GM12875 (cell line): ENCODE results near the gene KRT16.
"Not testable (repeated sequence)": the region's sequence is repeated elsewhere in the genome, so short reads cannot be mapped to it uniquely, and the experiment has no call there.

ENCODE experiments used
- H3K4me3 ChIP-seq: one replicate; pipeline ENCODE4 v1.5.1; 2011; ENCODE audit warnings: low read depth, low read length, control low read depth
- TF ChIP-seq, protein P1 (sequence below): IDR thresholded peaks from 2 replicates; pipeline ENCODE4 v1.5.1; 2011; ENCODE audit warnings: low read depth, mild to moderate bottlenecking, control low read depth, inconsistent platforms, low read length, moderate library complexity, borderline replicate concordance; ENCODE audit not compliant: insufficient read depth

The KRT16 gene

DNA sequence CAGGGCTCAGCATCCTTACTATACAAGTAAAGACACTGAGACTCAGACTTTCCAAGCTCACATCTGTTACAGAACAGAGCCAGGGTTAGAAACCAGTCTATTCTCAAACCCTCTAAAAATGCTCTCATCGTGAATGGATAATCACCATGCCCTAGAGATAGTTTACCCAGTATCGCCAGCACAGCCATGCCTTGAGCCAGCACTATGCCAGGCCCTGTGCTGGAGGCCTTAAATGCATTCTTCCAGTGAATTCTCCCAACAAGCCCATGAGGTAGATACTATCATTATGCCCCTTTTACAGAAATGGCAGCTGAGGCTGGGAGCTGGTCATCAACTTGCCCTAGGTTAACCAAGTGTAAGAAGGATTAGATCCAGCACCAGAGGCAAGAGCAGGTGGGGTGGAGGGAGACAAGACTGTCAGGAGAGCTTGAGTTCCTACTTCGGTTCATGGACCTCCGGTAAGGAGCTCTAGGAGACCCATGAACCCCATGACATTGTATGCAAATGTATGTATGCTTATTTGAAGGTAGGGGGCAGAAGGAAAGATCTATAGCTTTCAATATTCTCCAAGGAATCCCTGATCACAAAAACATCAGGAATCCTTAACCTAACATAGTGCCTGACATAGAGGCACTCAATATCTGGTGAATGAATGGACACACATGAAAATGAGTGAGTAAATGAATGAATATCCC lies 31.1 kb downstream of the KRT16 start:
- TF ChIP-seq, protein P1, sequence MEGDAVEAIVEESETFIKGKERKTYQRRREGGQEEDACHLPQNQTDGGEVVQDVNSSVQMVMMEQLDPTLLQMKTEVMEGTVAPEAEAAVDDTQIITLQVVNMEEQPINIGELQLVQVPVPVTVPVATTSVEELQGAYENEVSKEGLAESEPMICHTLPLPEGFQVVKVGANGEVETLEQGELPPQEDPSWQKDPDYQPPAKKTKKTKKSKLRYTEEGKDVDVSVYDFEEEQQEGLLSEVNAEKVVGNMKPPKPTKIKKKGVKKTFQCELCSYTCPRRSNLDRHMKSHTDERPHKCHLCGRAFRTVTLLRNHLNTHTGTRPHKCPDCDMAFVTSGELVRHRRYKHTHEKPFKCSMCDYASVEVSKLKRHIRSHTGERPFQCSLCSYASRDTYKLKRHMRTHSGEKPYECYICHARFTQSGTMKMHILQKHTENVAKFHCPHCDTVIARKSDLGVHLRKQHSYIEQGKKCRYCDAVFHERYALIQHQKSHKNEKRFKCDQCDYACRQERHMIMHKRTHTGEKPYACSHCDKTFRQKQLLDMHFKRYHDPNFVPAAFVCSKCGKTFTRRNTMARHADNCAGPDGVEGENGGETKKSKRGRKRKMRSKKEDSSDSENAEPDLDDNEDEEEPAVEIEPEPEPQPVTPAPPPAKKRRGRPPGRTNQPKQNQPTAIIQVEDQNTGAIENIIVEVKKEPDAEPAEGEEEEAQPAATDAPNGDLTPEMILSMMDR = no peak

DNA sequence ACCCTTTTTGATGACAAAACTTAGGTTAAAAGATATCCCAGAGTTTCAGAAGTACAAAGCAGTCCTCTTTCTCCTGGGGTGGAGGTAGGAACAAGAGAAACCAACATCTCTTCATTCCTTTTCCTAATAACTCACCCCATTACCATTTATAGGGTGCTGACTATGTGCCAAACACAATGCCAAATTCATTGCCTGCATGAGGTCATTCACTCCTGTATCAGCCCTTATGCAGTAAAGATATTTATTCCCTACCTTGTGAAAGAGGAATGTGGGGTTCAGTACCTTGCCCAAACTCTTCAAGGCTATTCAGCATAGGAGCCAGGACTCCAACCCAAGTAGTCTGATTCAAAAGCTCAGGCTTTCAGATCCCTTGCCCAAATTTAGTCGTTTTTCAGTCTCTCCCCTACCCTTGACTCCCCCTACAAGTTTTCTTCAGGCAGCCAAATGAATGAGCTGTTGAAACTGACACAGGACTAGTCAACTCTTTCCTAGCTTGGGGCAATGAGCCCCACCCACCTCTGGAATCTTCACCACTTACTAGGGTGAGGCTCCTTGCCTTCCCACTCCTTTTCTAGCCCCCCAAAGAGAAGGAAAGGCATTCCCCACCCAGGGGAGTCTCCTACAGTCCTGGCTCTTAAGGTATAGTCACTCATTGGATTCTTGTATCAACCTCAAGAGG lies 31.7 kb downstream of the KRT16 start:
- TF ChIP-seq, protein P1 = no peak
- no peak overlapping the region for H3K4me3 ChIP-seq

More for the DNA sequence above, 31.1 kb downstream of the KRT16 start:
- H3K4me3 ChIP-seq = no peak overlapping the region

GRCh38 chr17:41580244-41580575 lies 32.4 kb downstream of the KRT16 start:
- H3K4me3 ChIP-seq = no peak overlapping the region
- TF ChIP-seq, protein P1 = no peak

- TF ChIP-seq, protein P1 = peak; percentile 85
- H3K4me3 ChIP-seq = no peak overlapping the region
These were observed 32.9 kb downstream of the KRT16 start for GRCh38 chr17:41579484-41580243.

DNA sequence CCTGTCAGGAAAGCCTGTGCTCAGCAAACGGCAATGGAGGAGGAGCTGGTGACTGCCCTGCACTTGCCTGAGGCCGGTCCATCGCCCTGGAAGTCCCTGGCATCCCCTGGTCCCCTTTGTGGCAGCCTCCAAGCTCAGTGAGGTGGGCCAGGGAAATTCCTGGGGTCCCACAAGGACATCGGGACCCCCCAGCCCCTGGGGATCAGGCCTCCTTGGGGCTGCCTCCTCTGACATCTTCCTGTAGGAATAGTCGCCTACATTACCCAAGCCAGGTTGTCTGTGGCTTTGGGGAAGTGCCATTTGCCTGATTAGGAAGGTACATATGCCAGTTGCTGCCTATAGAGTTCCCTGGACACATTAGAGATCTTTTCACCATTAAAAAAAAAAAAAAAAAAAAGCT lies 33.6 kb downstream of the KRT16 start:
- no peak overlapping the region for H3K4me3 ChIP-seq
- TF ChIP-seq, protein P1 = no peak

- TF ChIP-seq, protein P1 = no peak
- H3K4me3 ChIP-seq = no peak overlapping the region
These were observed 34.0 kb downstream of the KRT16 start for GRCh38 chr17:41578538-41578937.

GRCh38 chr17:41576740-41577139 lies 35.8 kb downstream of the KRT16 start:
- H3K4me3 ChIP-seq = not testable (repeated sequence)
